ENCODE measurements around the gene MYL7. TPM values are rescaled to one million over a fixed set of nuclear protein-coding genes. Genes with fewer than 3 reads are reported as not detected.
"Not testable (repeated sequence)": the region's sequence is repeated elsewhere in the genome, so short reads cannot be mapped to it uniquely, and the experiment has no call there.

MYL7 gene
- total and polyA plus RNA-seq, 9 donors: 0.35 to 2.0 (median 1.5) TPM; not detected in 3

- TF ChIP-seq POLR2A (IDR thresholded peaks at IDR 0.05) (no peak), EP300 (IDR thresholded peaks at IDR 0.05) (no peak)
- TF ChIP-seq, protein P1, sequence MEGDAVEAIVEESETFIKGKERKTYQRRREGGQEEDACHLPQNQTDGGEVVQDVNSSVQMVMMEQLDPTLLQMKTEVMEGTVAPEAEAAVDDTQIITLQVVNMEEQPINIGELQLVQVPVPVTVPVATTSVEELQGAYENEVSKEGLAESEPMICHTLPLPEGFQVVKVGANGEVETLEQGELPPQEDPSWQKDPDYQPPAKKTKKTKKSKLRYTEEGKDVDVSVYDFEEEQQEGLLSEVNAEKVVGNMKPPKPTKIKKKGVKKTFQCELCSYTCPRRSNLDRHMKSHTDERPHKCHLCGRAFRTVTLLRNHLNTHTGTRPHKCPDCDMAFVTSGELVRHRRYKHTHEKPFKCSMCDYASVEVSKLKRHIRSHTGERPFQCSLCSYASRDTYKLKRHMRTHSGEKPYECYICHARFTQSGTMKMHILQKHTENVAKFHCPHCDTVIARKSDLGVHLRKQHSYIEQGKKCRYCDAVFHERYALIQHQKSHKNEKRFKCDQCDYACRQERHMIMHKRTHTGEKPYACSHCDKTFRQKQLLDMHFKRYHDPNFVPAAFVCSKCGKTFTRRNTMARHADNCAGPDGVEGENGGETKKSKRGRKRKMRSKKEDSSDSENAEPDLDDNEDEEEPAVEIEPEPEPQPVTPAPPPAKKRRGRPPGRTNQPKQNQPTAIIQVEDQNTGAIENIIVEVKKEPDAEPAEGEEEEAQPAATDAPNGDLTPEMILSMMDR (IDR thresholded peaks at IDR 0.05): no peak
These were observed 33.0 kb upstream of the MYL7 start for GRCh38 chr7:44173911-44174693.

DNA sequence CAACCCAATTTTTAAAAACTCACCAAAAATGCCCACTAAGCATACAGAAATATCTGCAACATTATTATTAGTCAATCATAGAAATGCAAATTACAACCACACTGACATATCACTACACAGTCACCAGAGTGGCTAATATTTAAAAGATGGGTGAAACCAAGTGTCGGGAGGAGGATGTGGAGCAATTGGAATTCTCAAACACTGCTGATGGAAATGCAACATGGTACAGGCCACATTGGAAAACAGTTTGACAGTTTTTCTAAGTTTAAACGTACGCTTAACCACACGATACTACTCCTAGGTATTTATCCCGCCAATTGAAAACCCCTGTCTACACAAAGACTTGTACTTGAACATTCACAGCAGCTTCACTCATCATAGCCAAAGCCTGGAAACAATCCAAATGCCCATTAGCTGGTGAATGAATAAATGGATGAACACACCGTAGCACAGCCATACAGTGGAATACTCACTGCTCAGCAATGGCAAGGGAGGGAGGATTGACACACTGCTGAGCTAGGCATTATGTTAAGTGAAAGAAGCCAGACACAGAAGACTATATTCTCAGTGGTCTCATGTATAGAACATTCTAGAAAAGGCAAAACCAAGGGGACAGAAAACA, 31.8 kb upstream of the MYL7 start:
- WGBS, 3 donors: 88 to 92% (median 91%) methylated on average over 6 of the region's 6 CpGs

More at GRCh38 chr7:44173911-44174693, 33.0 kb upstream of the MYL7 start:
- no peaks in the 10 kb centered on the region for H3K36me3 ChIP-seq
- H3K4me1 ChIP-seq (ENCODE audit: insufficient read depth): no peaks in the 10 kb centered on the region
- no peaks in the 10 kb centered on the region for H3K27me3 ChIP-seq
- H3K4me3 ChIP-seq: no peak overlapping the region
- H3K9me3 ChIP-seq: no peaks in the 10 kb centered on the region
- intact Hi-C loops (cut with DNase I): no loop called here
- 23 to 35% (median 32%) methylated on average over 3 of the region's 3 CpGs for WGBS, 3 donors
- DNase-seq: no peak
- H3K27ac ChIP-seq: no peak overlapping the region

DNA sequence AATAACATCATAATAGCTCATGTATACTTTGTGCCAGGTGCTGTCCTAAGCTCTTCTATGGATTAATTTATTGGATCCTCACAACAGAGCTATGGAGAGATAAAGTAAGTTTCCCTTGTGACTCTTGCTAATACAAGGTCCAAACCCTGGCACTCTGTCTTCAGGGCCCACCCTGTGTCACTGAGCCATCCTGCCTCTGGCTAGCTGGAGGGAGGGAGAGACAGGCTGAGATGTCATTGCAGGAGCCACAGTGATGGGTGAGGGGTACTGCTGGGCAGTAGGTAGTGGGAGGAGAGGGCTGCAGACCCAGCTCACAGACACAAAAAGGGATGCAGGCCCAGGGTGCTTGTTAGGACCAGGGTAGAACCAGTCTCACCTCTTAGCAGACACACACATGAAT, 31.2 kb upstream of the MYL7 start:
- TF ChIP-seq EP300 (IDR thresholded peaks at IDR 0.05): no peak
- no peak for DNase-seq
- Histone ChIP-seq H3K36me3 (no peaks in the 10 kb centered on the region), H3K9me3 (no peaks in the 10 kb centered on the region), H3K4me3 (no peak overlapping the region), H3K4me1 (ENCODE audit: insufficient read depth) (no peaks in the 10 kb centered on the region), H3K27me3 (no peaks in the 10 kb centered on the region), H3K27ac (no peak overlapping the region)
- intact Hi-C loops (cut with DNase I): no loop called here

More for the DNA sequence above, 31.8 kb upstream of the MYL7 start:
- Histone ChIP-seq H3K4me1 (ENCODE audit: insufficient read depth) (no peaks in the 10 kb centered on the region), H3K9me3 (no peaks in the 10 kb centered on the region), H3K27me3 (no peaks in the 10 kb centered on the region), H3K4me3 (no peak overlapping the region), H3K36me3 (no peaks in the 10 kb centered on the region), H3K27ac (no peak overlapping the region)
- intact Hi-C loops (cut with DNase I): no loop called here
- no peak for DNase-seq
- TF ChIP-seq EP300 (IDR thresholded peaks at IDR 0.05): no peak
- TF ChIP-seq, protein P1 (IDR thresholded peaks at IDR 0.05): no peak
- TF ChIP-seq POLR2A (IDR thresholded peaks at IDR 0.05): no peak

DNA sequence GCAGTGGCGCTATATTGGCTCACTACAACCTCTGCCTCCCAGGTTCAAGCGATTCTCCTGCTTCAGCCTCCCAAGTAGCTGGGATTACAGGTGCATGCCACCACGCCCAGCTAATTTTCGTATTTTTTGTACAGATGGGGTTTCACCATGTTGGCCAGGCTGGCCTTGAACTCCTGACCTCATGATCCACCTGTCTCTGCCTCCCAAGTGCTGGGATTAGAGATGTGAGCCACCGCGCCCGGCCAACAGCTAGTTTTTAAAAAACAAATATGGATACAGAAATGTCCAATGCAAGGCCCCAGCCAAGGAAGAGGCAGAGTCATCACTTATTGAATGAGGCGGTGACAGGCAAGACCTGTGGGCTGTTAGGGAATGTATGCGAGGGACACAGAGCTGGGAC, 30.8 kb upstream of the MYL7 start:
- H3K27me3 ChIP-seq; DNase-seq; H3K36me3 ChIP-seq; H3K9me3 ChIP-seq; intact Hi-C loops (cut with DNase I); H3K4me3 ChIP-seq; H3K4me1 ChIP-seq (ENCODE audit: insufficient read depth); H3K27ac ChIP-seq: not testable (repeated sequence)
- 87 to 94% (median 92%) methylated on average over 9 of the region's 9 CpGs for WGBS, 3 donors

- DNase-seq: no peak
- H3K27ac ChIP-seq: no peak overlapping the region
- H3K36me3 ChIP-seq: no peaks in the 10 kb centered on the region
- H3K27me3 ChIP-seq: no peaks in the 10 kb centered on the region
- H3K9me3 ChIP-seq: no peaks in the 10 kb centered on the region
- H3K4me3 ChIP-seq: no peak overlapping the region
- TF ChIP-seq, protein P1 (IDR thresholded peaks at IDR 0.05): no peak
- TF ChIP-seq POLR2A (IDR thresholded peaks at IDR 0.05) (no peak), EP300 (IDR thresholded peaks at IDR 0.05) (no peak)
- intact Hi-C loops (cut with DNase I): no loop called here
- H3K4me1 ChIP-seq (ENCODE audit: insufficient read depth): no peaks in the 10 kb centered on the region
These were observed 26.8 kb upstream of the MYL7 start for GRCh38 chr7:44167920-44168319.
